Tibial nerve (tissue), 4 donors: ENCODE data around the gene SORCS2.

Source experiments
- CTCF ChIP-seq, 5 experiments: fragments of 200-600 bp in 3 of 5; fragments of 450-650 bp in 2 of 5; sonication (generic) in 3 of 5; IDR thresholded peaks; one replicate each; pipeline ENCODE4 v1.5.1; 2016 to 2019; ENCODE audit warnings: antibody characterized with exemption in 5 of 5, mild to moderate bottlenecking in 3 of 5, moderate library complexity in 2 of 5
- EP300 ChIP-seq, 2 donors: sonication (generic); formaldehyde crosslinking; IDR thresholded peaks; one replicate each; pipeline ENCODE4 v1.6.1; 2017; ENCODE audit warnings: antibody characterized with exemption in 2 of 2, mild to moderate bottlenecking in 1 of 2
- POLR2A ChIP-seq, 2 donors: fragments of 450-650 bp; IDR thresholded peaks; one replicate each; pipeline ENCODE4 v1.6.1; 2017; ENCODE audit warnings: antibody characterized with exemption in 2 of 2, mild to moderate bottlenecking in 2 of 2, moderate library complexity in 2 of 2

DNA sequence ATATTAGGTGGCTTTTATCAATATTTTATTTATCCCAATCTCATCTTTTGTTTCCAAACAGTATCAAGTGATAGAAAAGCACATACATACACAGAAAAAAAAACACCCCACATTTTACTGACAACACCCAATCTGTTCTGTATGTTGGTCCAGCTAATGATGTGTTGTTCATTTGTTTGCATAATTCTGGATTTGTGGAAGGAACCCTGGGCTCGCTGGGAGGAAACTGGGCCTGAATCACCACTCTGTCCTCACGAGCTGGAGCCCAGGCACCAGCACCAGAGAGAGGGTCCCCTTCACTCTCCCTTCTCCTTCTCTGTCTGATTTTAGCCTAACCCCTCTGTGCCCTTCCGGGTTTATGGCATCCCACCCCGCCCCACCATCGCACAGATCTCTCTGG lies 162.6 kb downstream of the SORCS2 start:
- no peak for TF ChIP-seq EP300 (IDR thresholded peaks at IDR 0.05)
- TF ChIP-seq CTCF (IDR thresholded peaks at IDR 0.05), result no peak
- TF ChIP-seq POLR2A (IDR thresholded peaks at IDR 0.05), result no peak
